Suppressor macrophage (primary cell): ENCODE measurements around the gene SEMA3A.
"Not testable (repeated sequence)": the region's sequence is repeated elsewhere in the genome, so short reads cannot be mapped to it uniquely, and the experiment has no call there.

Source experiments
- DNase-seq, 4 experiments: peaks; one replicate each; pipeline ENCODE4 v3.0.0-alpha.2; 2020 to 2022

SEMA3A gene

DNA sequence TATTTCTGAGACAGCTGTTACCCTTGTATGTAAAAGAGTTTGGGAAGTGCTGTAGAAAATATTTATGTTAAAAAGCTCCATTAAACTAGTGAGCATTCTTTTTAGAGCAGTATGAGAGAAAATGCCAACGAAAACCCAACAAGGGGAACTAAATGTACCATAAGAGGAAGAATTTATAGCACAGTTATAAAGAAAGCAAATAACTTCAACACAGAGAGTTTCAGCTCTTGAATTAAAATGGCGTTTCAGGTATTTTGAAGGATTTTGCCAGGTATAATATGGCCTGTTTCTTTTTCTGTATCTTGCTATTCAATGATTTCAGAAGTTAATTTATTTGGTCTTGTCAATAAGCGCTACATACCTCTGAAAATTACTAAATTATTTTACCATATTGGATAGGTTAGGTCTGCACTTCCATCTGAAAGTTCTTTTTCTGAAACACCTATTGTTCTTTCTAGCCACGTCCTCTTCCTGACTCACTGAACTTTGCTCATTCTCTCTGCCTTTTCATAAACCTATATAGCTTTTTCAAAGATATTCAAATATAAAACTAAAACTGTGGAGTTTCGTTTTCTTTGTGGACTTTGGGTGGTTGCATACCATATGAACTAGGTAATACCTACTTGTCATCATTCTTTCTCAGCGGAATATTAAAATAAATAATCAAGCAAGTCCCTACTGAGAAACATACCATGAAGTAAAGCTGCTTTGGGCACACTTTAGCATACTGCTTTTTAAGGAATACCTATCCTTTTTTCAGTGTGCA, 136.1 kb downstream of the SEMA3A start:
- no peak for DNase-seq

DNA sequence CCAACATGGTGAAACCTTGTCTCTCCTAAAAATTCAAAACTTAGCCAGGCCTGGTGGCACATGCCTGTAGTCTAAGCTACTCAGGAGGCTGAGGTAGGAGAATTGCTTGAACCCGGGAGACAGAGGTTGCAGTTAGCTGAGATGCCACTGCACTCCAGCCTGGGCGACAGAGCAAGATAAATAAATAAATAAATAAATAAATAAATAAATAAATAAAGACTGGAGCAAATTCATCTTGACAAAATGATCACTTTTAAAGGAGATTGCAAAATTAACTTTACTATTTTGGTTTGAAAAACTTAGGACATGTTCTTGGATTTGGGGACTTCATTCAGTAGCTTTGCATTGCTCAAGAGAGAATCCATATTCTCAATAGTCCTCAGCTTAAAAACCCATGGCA, 137.0 kb downstream of the SEMA3A start:
- DNase-seq: no peak

DNA sequence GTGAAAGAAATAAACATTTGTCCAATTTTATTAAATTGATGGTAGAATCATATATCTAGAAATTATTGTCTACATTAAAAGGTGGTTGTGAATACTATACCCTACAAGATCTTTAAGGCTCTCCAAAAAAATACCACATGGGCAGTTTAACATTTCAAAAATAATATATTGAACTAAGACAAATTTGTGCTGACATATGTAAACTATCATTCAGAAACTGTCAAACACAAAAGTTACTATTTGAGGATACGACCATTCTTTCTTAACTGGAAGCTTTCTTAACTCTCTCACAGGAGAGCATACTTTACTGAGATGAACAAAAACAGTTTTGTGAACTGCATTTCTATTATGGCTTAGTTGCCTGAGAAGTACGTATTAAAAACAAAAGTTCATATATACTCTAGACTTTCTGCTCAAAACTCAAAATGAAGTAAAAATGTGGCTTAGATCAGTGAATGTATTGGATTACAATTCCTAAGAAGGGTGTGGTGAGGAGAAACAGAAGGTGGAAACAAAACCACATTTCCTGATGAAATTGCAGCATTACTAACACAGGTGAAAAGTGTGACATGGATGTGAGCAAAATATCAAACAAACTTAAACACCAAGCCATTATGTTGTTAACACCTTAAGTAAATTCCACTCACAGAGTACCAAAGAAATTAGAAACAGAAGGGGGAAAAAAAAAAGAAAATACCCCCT, 138.5 kb downstream of the SEMA3A start:
- DNase-seq: no peak

DNA sequence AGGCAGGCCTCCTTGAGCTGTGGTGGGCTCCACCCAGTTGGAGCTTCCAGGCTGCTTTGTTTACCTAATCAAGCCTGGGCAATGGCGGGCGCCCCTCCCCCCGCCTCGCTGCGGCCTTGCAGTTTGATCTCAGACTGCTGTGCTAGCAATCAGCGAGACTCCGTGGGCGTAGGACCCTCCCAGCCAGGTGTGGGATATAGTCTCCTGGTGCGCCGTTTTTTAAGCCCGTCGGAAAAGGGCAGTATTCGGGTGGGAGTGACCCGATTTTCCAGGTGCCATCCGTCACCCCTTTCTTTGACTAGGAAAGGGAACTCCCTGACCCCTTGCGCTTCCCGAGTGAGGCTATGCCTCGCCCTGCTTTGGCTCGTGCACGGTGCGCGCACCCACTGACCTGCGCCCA, 139.4 kb downstream of the SEMA3A start:
- DNase-seq: not testable (repeated sequence)

- DNase-seq: no peak
These were observed 145.3 kb downstream of the SEMA3A start for GRCh38 chr7:84049071-84049836.

- no peak for DNase-seq
These were observed 147.5 kb downstream of the SEMA3A start for GRCh38 chr7:84047085-84047484.

DNA sequence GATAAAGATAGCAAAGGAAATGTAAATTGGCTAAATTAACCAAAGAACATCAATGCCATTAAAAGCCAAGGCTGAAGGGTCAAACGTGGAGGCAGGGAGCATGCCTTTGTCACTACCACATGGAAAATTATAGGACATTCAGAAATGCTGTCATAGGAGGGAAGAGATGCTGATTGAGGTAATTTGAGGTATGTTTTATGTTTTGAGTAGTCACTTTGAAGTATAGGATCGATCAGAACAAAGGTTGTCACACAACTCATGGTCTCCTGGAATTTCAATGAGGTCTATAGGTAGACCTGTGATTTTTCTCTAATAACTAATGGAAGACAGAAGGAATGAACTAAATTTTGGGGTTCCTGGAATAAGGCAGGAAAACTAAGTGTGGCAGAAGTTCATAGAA, 149.8 kb downstream of the SEMA3A start:
- DNase-seq: no peak

GRCh38 chr7:84043661-84044191, 150.9 kb downstream of the SEMA3A start:
- no peak for DNase-seq

- no peak for DNase-seq
These were observed 152.5 kb downstream of the SEMA3A start for GRCh38 chr7:84042110-84042539.

- no peak for DNase-seq
These were observed 152.9 kb downstream of the SEMA3A start for GRCh38 chr7:84041649-84042048.

DNA sequence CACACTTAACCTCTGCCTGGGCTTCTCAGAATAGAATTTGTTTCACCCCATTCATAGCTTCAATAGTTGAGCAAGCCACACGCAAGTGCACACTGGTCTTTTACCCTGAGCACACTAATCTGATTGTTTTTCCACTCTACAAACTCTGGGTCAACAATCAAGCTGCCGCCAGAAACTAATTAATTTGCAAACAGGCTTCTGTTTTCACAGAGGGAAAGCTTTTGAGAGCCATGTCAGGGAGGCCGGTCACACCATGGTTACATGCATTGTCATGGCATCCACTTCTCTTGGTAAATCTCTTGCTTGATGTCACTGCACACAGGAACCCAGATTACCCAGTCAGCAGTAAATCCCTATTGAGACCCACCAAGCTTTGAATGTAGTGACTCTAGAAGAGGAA, 154.2 kb downstream of the SEMA3A start:
- DNase-seq: no peak

- DNase-seq: no peak
These were observed 155.2 kb downstream of the SEMA3A start for GRCh38 chr7:84039432-84039831.

DNA sequence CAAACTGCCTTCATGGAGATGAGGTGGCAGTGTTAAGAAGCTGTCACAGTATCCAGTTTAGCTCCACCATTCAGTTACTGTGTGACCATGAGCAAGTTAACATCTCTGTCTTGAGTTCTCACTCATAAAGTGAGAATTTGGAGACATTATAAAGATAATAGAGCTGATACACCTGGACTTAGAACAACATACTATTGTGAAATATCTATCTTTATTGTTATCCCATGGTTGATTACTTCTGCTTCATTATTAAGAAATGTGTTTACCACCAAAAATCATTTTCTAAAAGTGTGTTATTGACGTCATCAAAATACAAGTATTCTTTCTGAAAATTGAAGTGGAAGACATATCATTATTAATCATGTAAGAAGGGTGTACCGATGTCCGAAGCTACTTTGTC, 166.9 kb downstream of the SEMA3A start:
- no peak for DNase-seq

- DNase-seq: no peak
These were observed 169.2 kb downstream of the SEMA3A start for GRCh38 chr7:84025332-84025927.

- no peak for DNase-seq
These were observed 171.8 kb downstream of the SEMA3A start for GRCh38 chr7:84022684-84023308.

- DNase-seq: no peak
These were observed 172.6 kb downstream of the SEMA3A start for GRCh38 chr7:84022009-84022408.

GRCh38 chr7:84021292-84021908, 173.2 kb downstream of the SEMA3A start:
- no peak for DNase-seq

- DNase-seq: no peak
These were observed 176.9 kb downstream of the SEMA3A start for GRCh38 chr7:84017651-84018050.

DNA sequence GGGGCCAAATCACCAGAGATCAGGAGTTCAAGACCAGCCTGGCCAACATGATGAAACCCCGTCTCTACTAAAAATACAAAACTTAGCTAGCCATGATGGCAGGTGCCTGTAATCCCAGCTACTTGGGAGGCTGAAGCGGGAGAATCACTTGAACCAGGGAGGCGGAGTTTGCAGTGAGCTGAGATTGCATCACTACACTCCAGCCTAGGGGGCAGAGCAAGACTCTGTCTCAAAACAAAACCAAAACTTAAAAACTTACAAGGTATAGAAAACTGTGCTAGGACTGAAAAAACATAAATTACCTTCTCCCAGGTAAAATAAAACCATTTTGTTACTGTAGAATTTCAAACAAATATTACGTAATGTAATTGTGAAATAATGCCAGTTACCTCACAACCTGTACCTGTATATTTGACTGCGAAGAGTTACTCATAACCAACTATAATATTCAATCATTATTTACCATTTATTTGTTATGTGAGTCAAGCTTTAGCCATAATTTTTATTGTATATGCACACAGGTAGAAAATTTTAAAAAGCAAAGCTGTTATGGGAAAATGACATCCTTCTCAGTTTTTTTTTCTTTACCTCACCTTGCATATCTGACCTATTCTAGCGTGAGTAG, 180.9 kb downstream of the SEMA3A start:
- DNase-seq: no peak

DNA sequence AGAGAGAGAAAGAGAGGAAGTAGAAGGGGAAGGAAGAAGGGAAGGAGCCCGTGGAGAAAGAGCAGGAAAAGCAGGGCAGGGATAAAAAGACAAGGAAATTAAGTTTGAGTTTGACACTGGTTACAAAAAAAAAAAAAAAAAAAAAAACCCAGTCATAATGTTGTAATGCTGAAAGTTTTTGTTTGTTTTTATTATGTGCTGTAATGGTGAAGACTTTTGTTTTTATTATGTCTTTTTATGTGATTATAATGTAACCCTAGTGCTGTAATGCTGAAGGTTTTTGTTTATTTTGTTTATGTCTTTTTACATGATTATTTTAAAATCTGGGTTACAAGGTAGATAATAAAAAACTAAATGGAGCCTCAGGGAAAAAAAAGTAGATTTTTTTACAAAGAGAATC, 184.8 kb downstream of the SEMA3A start:
- no peak for DNase-seq

DNA sequence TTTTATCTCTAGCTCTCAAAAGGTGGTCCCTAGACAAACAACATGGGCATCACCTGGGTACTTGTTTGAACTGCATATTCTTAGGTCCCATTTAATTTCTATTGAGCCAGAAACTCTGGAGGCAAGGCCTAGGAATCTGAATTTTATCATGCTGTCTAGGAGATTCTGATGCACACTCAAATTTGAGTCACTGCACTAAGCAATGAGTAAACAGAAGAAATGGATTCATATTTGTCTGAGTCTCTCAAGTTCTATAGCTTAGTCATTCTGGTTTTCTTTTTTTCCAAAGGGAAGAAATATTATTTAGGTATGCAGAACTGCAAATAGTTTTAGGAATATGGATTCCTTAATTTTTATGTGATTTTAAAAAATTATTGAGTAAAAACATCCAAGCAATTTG, 185.5 kb downstream of the SEMA3A start:
- no peak for DNase-seq
